Stimulated activated CD4-positive, alpha-beta T cell treated with anti-CD3 and anti-CD28 coated beads, Interleukin-12 subunit alpha, Interleukin-12 subunit beta, amount 100 ng/mL, for 24 hours (primary cell): ENCODE results near the gene MBNL2.

Experiments
- DNase-seq, 2 experiments: peaks; one replicate each; pipeline ENCODE4 v3.0.0-alpha.2; 2020; ENCODE audit warnings: low read depth in 2 of 2

MBNL2 gene

GRCh38 chr13:97381189-97381588 is 159.1 kb downstream of the MBNL2 start:
- no peak for DNase-seq

GRCh38 chr13:97382276-97382675 is 160.1 kb downstream of the MBNL2 start:
- DNase-seq = no peak

GRCh38 chr13:97384371-97384770 is 162.2 kb downstream of the MBNL2 start:
- DNase-seq = no peak

GRCh38 chr13:97385146-97385545 is 163.0 kb downstream of the MBNL2 start:
- no peak for DNase-seq

- no peak for DNase-seq
Observed at GRCh38 chr13:97385854-97386253, 163.7 kb downstream of the MBNL2 start.

GRCh38 chr13:97386801-97387484 is 164.8 kb downstream of the MBNL2 start:
- DNase-seq = no peak

- DNase-seq = no peak
Observed at GRCh38 chr13:97387485-97387839, 165.3 kb downstream of the MBNL2 start.

GRCh38 chr13:97387890-97388289 is 165.8 kb downstream of the MBNL2 start:
- no peak for DNase-seq

- no peak for DNase-seq
Observed at GRCh38 chr13:97388373-97388772, 166.2 kb downstream of the MBNL2 start.

GRCh38 chr13:97390941-97391600 is 168.9 kb downstream of the MBNL2 start:
- DNase-seq = no peak

GRCh38 chr13:97392020-97392419 is 169.9 kb downstream of the MBNL2 start:
- no peak for DNase-seq

GRCh38 chr13:97394542-97394941 is 172.4 kb downstream of the MBNL2 start:
- DNase-seq = no peak

- DNase-seq = no peak
Observed at GRCh38 chr13:97395447-97396136, 173.5 kb downstream of the MBNL2 start.

- DNase-seq = no peak
Observed at GRCh38 chr13:97397267-97397666, 175.1 kb downstream of the MBNL2 start.

GRCh38 chr13:97401421-97401820 is 179.3 kb downstream of the MBNL2 start:
- no peak for DNase-seq

GRCh38 chr13:97403893-97404750 is 182.0 kb downstream of the MBNL2 start:
- no peak for DNase-seq

- no peak for DNase-seq
Observed at GRCh38 chr13:97407540-97407939, 185.4 kb downstream of the MBNL2 start.

GRCh38 chr13:97408938-97409337 is 186.8 kb downstream of the MBNL2 start:
- DNase-seq = no peak

GRCh38 chr13:97411984-97412383 is 189.9 kb downstream of the MBNL2 start:
- DNase-seq = no peak

GRCh38 chr13:97413694-97414093 is 191.6 kb downstream of the MBNL2 start:
- no peak for DNase-seq

- DNase-seq = no peak
Observed at GRCh38 chr13:97414392-97414791, 192.3 kb downstream of the MBNL2 start.

- no peak for DNase-seq
Observed at GRCh38 chr13:97417698-97418097, 195.6 kb downstream of the MBNL2 start.
